ENCODE results near the gene CLDN25.
A peak's percentile ranks its signal among the peaks of the same experiment; 100 is the strongest.

Gene CLDN25

GRCh38 chr11:113806406-113806805 is 26.8 kb downstream of the CLDN25 start:
- no peaks in the 10 kb centered on the region for H3K4me1 ChIP-seq (ENCODE audit: control insufficient read depth, insufficient read depth, low read length)
- H3K9me3 ChIP-seq (ENCODE audit: control insufficient read depth, low read length) = no peaks in the 10 kb centered on the region
- no peak overlapping the region for H3K27ac ChIP-seq (ENCODE audit: insufficient read depth, low read depth, low read length, poor library complexity, severe bottlenecking)
- no peaks in the 10 kb centered on the region for H3K27me3 ChIP-seq (ENCODE audit: control insufficient read depth, insufficient read depth, low read length, poor library complexity, severe bottlenecking)
- 82 to 96% methylated on average over 2 of the region's 2 CpGs for WGBS, 2 experiments
- peaks cover 8% of the 10 kb centered on the region for H3K36me3 ChIP-seq (ENCODE audit: control insufficient read depth, insufficient read depth, low read length)
- no peak overlapping the region for H3K4me3 ChIP-seq (ENCODE audit: insufficient read depth, low read depth, low read length)

DNA sequence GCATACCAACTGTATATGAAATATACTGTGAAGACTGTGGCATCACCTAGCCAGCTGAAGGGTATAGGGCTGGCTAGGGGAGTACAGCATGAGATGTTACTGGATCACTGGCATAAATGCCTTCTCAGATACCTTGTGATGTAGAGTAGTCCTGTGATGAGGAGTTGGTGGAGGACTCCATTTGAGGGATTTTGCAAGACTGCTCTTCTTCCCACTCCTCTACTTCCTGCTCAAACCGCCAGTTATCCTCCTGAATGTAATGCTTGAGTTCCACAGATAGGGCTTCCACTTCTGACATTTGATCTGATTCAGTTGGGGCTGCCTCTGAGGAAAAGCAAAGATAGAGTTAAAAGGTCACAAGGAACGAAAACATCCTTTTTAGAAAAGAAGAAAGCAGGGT is 29.3 kb downstream of the CLDN25 start:
- H3K27me3 ChIP-seq (ENCODE audit: control insufficient read depth, insufficient read depth, low read length, poor library complexity, severe bottlenecking) = no peaks in the 10 kb centered on the region
- H3K27ac ChIP-seq (ENCODE audit: insufficient read depth, low read depth, low read length, poor library complexity, severe bottlenecking) = no peak overlapping the region
- H3K9me3 ChIP-seq (ENCODE audit: control insufficient read depth, low read length) = no peaks in the 10 kb centered on the region
- 88% methylated on average over 1 of the region's 2 CpGs for WGBS, 2 experiments
- H3K4me3 ChIP-seq (ENCODE audit: insufficient read depth, low read depth, low read length) = no peak overlapping the region
- no peaks in the 10 kb centered on the region for H3K36me3 ChIP-seq (ENCODE audit: control insufficient read depth, insufficient read depth, low read length)
- H3K4me1 ChIP-seq (ENCODE audit: control insufficient read depth, insufficient read depth, low read length) = peaks cover 9% of the 10 kb centered on the region

DNA sequence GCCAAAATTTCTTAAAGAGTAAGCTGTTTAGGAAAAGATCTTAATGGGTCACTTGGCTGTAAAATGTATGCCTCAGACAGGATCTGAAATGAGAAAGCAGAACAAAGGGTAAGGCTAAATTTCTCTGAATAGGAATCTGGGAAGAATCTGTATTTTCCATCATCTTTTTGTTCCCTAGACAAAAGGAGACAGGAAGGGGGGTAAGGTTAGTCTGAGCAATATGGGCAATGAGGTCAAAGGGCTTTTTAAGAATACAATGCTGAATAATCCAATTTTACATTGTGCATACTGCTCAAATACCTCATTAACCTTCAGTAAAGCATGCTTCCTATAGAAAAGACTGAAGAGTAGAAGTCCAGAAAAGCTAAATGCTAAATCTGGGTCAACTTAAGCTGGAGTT is 34.6 kb downstream of the CLDN25 start:
- H3K4me3 ChIP-seq (ENCODE audit: insufficient read depth, low read depth, low read length) = no peak overlapping the region
- no peaks in the 10 kb centered on the region for H3K27me3 ChIP-seq (ENCODE audit: control insufficient read depth, insufficient read depth, low read length, poor library complexity, severe bottlenecking)
- peaks cover 14% of the 10 kb centered on the region for H3K4me1 ChIP-seq (ENCODE audit: control insufficient read depth, insufficient read depth, low read length)
- H3K9me3 ChIP-seq (ENCODE audit: control insufficient read depth, low read length) = no peaks in the 10 kb centered on the region
- H3K27ac ChIP-seq (ENCODE audit: insufficient read depth, low read depth, low read length, poor library complexity, severe bottlenecking) = peak overlapping the region; percentile 40
- no peaks in the 10 kb centered on the region for H3K36me3 ChIP-seq (ENCODE audit: control insufficient read depth, insufficient read depth, low read length)

- H3K4me3 ChIP-seq (ENCODE audit: insufficient read depth, low read depth, low read length) = no peak overlapping the region
- H3K27ac ChIP-seq (ENCODE audit: insufficient read depth, low read depth, low read length, poor library complexity, severe bottlenecking) = no peak overlapping the region
- no peaks in the 10 kb centered on the region for H3K36me3 ChIP-seq (ENCODE audit: control insufficient read depth, insufficient read depth, low read length)
- WGBS, 2 experiments = 92 to 95% methylated on average over 1 of the region's 1 CpG
- H3K27me3 ChIP-seq (ENCODE audit: control insufficient read depth, insufficient read depth, low read length, poor library complexity, severe bottlenecking) = no peaks in the 10 kb centered on the region
- H3K9me3 ChIP-seq (ENCODE audit: control insufficient read depth, low read length) = no peaks in the 10 kb centered on the region
- peaks cover 14% of the 10 kb centered on the region for H3K4me1 ChIP-seq (ENCODE audit: control insufficient read depth, insufficient read depth, low read length)
Measured at GRCh38 chr11:113817162-113817561, 37.6 kb downstream of the CLDN25 start.

DNA sequence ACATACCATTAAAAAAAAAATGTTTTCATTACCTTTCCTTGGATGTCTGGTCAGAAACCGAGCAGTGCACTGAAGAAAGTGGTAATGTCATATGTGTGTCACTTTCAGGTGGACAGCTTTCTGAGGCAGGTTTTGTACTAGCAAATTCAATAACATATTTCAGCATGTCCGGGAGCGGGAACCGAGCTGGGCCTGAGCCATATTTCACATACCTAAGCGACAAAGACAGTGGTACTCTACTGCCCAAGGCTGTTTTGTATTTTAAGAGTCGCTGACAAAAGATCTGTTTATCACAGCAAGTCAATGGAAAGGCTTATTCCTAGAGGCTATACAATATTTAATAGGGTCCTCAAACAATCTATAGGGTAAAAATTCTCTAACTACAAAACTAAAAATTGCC is 38.0 kb downstream of the CLDN25 start:
- Histone ChIP-seq H3K4me1 (ENCODE audit: control insufficient read depth, insufficient read depth, low read length) (peaks cover 14% of the 10 kb centered on the region), H3K27ac (ENCODE audit: insufficient read depth, low read depth, low read length, poor library complexity, severe bottlenecking) (no peak overlapping the region), H3K9me3 (ENCODE audit: control insufficient read depth, low read length) (no peaks in the 10 kb centered on the region), H3K27me3 (ENCODE audit: control insufficient read depth, insufficient read depth, low read length, poor library complexity, severe bottlenecking) (no peaks in the 10 kb centered on the region), H3K36me3 (ENCODE audit: control insufficient read depth, insufficient read depth, low read length) (no peaks in the 10 kb centered on the region), H3K4me3 (ENCODE audit: insufficient read depth, low read depth, low read length) (no peak overlapping the region)
- 94 to 98% methylated on average over 6 of the region's 6 CpGs for WGBS, 2 experiments

DNA sequence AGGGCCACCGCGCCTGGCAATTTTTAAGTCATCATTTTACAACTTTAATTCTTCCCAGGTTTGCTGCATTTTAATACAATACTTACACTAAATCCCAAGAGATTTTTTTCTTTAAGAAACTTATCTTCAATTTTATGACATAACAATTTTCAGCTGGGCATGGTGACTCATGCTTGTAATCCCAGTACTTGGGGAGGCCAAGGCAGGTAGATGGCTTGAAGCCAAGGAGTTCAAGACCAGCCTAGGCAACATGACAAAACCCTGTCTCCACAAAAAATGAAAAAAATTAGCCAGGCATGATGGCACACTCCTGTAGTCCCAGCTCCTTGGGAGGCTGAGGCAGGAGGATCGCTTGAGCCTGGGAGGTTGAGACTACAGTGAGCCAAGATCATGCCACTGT is 38.8 kb downstream of the CLDN25 start:
- Histone ChIP-seq H3K4me1 (ENCODE audit: control insufficient read depth, insufficient read depth, low read length) (peaks cover 10% of the 10 kb centered on the region), H3K4me3 (ENCODE audit: insufficient read depth, low read depth, low read length) (no peak overlapping the region), H3K36me3 (ENCODE audit: control insufficient read depth, insufficient read depth, low read length) (no peaks in the 10 kb centered on the region), H3K27me3 (ENCODE audit: control insufficient read depth, insufficient read depth, low read length, poor library complexity, severe bottlenecking) (no peaks in the 10 kb centered on the region), H3K9me3 (ENCODE audit: control insufficient read depth, low read length) (no peaks in the 10 kb centered on the region), H3K27ac (ENCODE audit: insufficient read depth, low read depth, low read length, poor library complexity, severe bottlenecking) (no peak overlapping the region)
- WGBS, 2 experiments = 93 to 96% methylated on average over 3 of the region's 3 CpGs

DNA sequence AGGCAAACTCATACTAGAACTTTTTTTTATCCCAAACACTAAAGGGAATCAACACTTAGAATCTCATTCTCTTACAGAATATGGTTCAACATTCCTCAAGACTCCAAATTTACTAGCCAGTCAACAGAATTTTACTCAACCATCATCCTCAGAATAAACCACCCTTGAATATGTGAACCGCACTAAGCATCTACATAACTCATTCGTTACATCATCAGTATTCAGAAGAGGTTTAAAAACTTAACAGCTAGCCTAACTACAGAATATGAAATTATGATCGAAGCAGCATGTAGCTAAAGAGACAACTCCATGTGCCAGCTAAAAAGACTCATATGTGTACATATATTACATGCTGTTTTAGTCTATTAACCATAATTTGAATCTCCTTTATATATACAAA is 47.9 kb downstream of the CLDN25 start:
- 87 to 98% methylated on average over 3 of the region's 3 CpGs for WGBS, 2 experiments
- H3K36me3 ChIP-seq (ENCODE audit: control insufficient read depth, insufficient read depth, low read length) = no peaks in the 10 kb centered on the region
- no peaks in the 10 kb centered on the region for H3K4me1 ChIP-seq (ENCODE audit: control insufficient read depth, insufficient read depth, low read length)

DNA sequence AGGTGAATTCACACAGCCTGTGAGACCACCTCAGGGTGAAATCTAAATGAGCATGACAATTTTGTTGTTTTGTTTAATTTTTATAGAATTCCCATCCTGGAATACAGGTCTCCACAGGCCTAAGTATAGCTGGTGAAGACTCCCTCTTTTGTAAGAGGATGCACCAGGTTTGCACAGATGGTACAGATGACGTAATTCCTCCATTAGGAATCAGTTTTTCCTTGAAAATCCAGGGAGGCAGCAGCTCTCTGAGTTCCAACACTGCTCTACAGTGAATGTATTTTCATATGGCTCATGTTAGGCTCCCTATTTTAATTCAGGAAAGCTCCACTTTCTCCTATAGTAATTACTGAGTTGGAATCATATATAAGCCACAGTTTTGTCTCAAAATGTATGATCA is 48.6 kb downstream of the CLDN25 start:
- WGBS, 2 experiments = 91 to 95% methylated on average over 1 of the region's 1 CpG
- Histone ChIP-seq H3K4me1 (ENCODE audit: control insufficient read depth, insufficient read depth, low read length) (no peaks in the 10 kb centered on the region), H3K36me3 (ENCODE audit: control insufficient read depth, insufficient read depth, low read length) (no peaks in the 10 kb centered on the region), H3K27me3 (ENCODE audit: control insufficient read depth, insufficient read depth, low read length, poor library complexity, severe bottlenecking) (no peaks in the 10 kb centered on the region), H3K4me3 (ENCODE audit: insufficient read depth, low read depth, low read length) (no peak overlapping the region), H3K27ac (ENCODE audit: insufficient read depth, low read depth, low read length, poor library complexity, severe bottlenecking) (no peak overlapping the region), H3K9me3 (ENCODE audit: control insufficient read depth, low read length) (no peaks in the 10 kb centered on the region)

More for the DNA sequence above, 47.9 kb downstream of the CLDN25 start:
- H3K27ac ChIP-seq (ENCODE audit: insufficient read depth, low read depth, low read length, poor library complexity, severe bottlenecking) = no peak overlapping the region
- no peaks in the 10 kb centered on the region for H3K27me3 ChIP-seq (ENCODE audit: control insufficient read depth, insufficient read depth, low read length, poor library complexity, severe bottlenecking)
- H3K9me3 ChIP-seq (ENCODE audit: control insufficient read depth, low read length) = no peaks in the 10 kb centered on the region
- H3K4me3 ChIP-seq (ENCODE audit: insufficient read depth, low read depth, low read length) = no peak overlapping the region

- Histone ChIP-seq H3K4me1 (ENCODE audit: control insufficient read depth, insufficient read depth, low read length) (no peaks in the 10 kb centered on the region), H3K4me3 (ENCODE audit: insufficient read depth, low read depth, low read length) (no peak overlapping the region), H3K36me3 (ENCODE audit: control insufficient read depth, insufficient read depth, low read length) (no peaks in the 10 kb centered on the region), H3K27ac (ENCODE audit: insufficient read depth, low read depth, low read length, poor library complexity, severe bottlenecking) (no peak overlapping the region), H3K27me3 (ENCODE audit: control insufficient read depth, insufficient read depth, low read length, poor library complexity, severe bottlenecking) (no peaks in the 10 kb centered on the region), H3K9me3 (ENCODE audit: control insufficient read depth, low read length) (no peaks in the 10 kb centered on the region)
- 89 to 91% methylated on average over 2 of the region's 2 CpGs for WGBS, 2 experiments
Measured at GRCh38 chr11:113829751-113830150, 50.2 kb downstream of the CLDN25 start.
